HFFc6 (cell line): ENCODE results near the gene VEGFB. TPM values are rescaled to one million over a fixed set of nuclear protein-coding genes. Genes with fewer than 3 reads are reported as not detected.

ENCODE experiments used
- DNase-seq: peaks from one replicate; pipeline ENCODE4 v3.0.0-alpha.2; 2018
- H3K27ac Mint-ChIP-seq: 2 replicates; pipeline ENCODE4 v1.8.0; 2020; ENCODE audit warnings: mild to moderate bottlenecking, mixed read lengths
- H3K27me3 Mint-ChIP-seq: 2 replicates; pipeline ENCODE4 v1.8.0; 2021; ENCODE audit warnings: mild to moderate bottlenecking, moderate library complexity, mixed read lengths; ENCODE audit not compliant: insufficient read depth
- H3K36me3 Mint-ChIP-seq: 2 replicates; pipeline ENCODE4 v1.8.0; 2021; ENCODE audit warnings: low read depth, mixed read lengths
- H3K4me1 Mint-ChIP-seq: 2 replicates; pipeline ENCODE4 v1.8.0; 2020; ENCODE audit warnings: low read depth, mixed read lengths
- H3K4me3 Mint-ChIP-seq: 2 replicates; pipeline ENCODE4 v1.8.0; 2020; ENCODE audit warnings: mild to moderate bottlenecking, moderate library complexity, mixed read lengths
- H3K9me3 Mint-ChIP-seq: 2 replicates; pipeline ENCODE4 v1.8.0; 2020; ENCODE audit warnings: mild to moderate bottlenecking, mixed read lengths
- CTCF ChIP-seq: fragments of 200-600 bp; sonication (generic); IDR thresholded peaks from 2 replicates; pipeline ENCODE4 v1.5.0; 2021; ENCODE audit warnings: antibody characterized with exemption, mild to moderate bottlenecking
- total RNA-seq, 6 experiments: library from RNA; stranded (reverse); fragmentation: NEBNext Ultra II Directional; extraction: Animal tissue kit (Norgen Biotek cat#: 25700); gene quantifications; 2 replicates in 1 of 6; 3 replicates in 5 of 6; pipeline ENCODE4 v1.2.3, GENCODE V29; 2021

The VEGFB gene
- total RNA-seq, 6 experiments from 2014 or later: 65.1 to 80.6 (median 71.2) TPM

DNA sequence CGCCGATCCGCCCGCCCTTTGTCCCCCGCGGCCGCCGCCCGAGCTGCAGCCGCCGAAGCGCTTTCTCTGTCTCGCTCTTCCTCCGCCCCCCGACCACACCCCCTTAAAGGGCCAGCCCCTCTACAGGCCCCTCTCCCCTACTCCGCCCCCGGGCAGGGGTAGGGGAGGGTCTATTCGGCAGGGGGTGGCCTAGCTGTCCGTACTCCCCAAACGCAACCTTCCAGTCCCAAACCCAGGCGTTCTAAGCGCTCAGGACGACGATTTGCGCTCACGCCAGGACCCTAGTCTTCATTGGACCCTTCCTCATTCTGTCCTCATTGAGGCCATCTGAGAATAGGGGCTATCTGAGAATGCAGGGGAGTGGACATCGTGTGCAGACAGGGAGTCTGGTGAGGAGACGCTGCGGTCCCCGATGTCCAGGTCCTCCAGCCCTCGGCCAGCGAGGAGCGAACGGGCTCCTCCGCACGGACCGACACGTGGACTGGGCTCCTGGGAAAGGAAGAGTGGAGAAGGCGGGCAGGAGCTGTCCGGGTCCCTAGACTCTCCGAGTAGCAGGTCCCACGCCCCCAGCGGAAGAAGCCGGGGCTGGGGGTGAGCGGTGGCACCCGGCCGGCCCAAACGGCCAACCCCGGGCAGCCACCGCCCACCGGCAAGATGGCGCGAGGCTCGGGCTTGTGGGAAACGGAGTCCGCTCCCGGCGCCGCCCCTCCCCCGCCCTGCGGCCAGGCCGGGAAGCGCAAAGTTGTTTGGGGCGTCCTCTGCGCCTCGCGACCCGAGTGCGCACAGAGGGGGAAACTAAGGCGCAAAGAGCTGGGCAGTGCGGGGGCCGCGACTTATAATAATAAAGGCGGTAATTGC lies 12.7 kb downstream of the VEGFB start, which contains the start of gene PPP1R14B:
Gene PPP1R14B (minus strand): TSS at position 73 of the 858 bp plus-strand sequence. CDS start 270 bp downstream, outside the sequence.
- peak; percentile 90 for DNase-seq
- no peaks in the 10 kb centered on the region for H3K9me3 Mint-ChIP-seq
- peaks cover 29% of the 10 kb centered on the region for H3K4me1 Mint-ChIP-seq
- H3K27ac Mint-ChIP-seq: peak within 1 kb of the TSS; percentile 95
- peak within 1 kb of the TSS; percentile 95 for H3K4me3 Mint-ChIP-seq
- peaks cover 16% of the 10 kb centered on the region for H3K36me3 Mint-ChIP-seq
- H3K27me3 Mint-ChIP-seq: peaks cover 4% of the 10 kb centered on the region
- TF ChIP-seq CTCF: peak; percentile 54

DNA sequence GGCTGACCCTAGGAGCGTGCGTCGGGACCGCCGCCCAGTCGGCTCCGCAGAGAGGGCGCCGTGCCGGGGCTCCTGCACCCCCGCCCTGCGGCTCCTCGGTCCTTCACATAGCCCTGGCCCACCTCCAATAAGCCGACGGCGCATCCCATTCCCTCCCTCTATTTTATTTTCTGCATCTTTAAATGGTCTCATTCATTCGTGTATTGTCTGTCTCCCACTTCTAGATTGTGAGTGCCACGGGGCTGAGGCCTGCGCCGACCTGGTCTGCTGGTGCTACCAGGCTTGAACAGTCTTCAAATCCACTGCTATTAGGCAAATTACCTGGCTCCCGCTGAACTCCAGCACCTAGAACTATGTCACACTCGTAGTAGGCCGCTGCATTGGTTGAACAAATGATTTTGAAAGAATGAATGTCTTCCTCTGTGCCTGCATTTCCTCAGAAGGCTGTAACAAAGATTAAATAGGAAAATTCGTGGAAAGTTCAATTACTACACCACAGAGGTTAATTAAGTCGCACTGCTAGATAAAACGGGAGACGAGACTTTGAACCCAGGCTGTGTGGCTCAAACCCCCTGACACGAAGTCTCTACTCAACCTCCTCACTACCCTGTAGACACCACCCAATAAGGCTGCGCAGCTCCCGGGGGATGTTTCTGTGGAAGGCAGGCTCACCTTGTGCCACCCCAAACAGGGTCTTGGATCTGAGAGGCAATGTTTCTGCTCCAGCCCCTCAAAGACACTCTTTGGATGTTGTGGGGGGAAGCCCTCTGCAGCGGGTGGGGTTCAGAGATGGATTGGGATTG lies 13.5 kb downstream of the VEGFB start:
- TF ChIP-seq CTCF: no peak
- peaks cover 22% of the 10 kb centered on the region for H3K4me1 Mint-ChIP-seq
- peak overlapping the region; percentile 77 for H3K4me3 Mint-ChIP-seq
- H3K36me3 Mint-ChIP-seq: peaks cover 16% of the 10 kb centered on the region
- peaks cover 4% of the 10 kb centered on the region for H3K27me3 Mint-ChIP-seq
- peak overlapping the region; percentile 70 for H3K27ac Mint-ChIP-seq
- H3K9me3 Mint-ChIP-seq: no peaks in the 10 kb centered on the region
- no peak for DNase-seq

DNA sequence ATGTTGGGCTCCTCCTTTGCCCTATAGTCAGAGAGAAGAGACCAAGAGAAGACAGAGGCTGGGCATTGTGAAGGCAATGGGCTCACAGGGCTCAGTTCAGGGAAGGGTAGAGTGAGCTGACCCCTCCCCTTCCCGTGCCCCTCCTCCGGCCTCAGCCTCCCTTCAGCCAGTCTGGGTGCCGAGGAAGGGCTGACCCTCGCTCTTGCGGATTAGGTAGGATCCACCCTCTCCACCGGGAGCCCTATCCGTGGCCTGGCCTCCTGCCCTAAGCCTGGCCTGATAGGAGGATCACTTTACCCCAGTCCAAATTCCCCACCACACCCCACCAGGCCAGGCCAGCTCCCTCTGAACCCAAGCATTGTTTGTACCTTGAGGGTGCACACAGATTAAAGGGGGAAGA lies 14.2 kb downstream of the VEGFB start:
- no peak for TF ChIP-seq CTCF
- H3K36me3 Mint-ChIP-seq: peaks cover 11% of the 10 kb centered on the region
- H3K4me3 Mint-ChIP-seq: no peak overlapping the region
- DNase-seq: no peak
- H3K27ac Mint-ChIP-seq: no peak overlapping the region
- peaks cover 21% of the 10 kb centered on the region for H3K4me1 Mint-ChIP-seq
- peaks cover 4% of the 10 kb centered on the region for H3K27me3 Mint-ChIP-seq
- no peaks in the 10 kb centered on the region for H3K9me3 Mint-ChIP-seq

DNA sequence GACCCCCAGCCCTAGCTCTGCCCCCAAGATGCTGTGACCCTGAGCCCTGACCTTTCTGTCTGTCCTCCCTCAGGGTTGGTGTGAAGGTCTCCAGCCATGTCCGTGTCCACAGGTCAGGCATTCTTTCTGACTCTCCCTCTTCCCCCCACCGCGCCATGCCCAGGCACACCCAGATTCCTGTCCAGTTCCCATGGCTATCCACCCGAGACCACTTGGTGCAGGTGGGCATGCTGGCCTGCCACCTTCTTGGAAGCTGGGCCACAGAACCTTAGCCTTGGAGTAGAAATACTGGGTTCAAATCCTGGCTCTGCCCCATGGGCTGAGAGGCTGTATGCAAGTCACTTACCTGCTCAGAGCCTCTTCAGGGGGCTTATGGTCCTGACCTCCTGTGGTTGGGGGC lies 14.7 kb downstream of the VEGFB start:
- H3K27me3 Mint-ChIP-seq: peaks cover 2% of the 10 kb centered on the region
- no peak overlapping the region for H3K27ac Mint-ChIP-seq
- peaks cover 7% of the 10 kb centered on the region for H3K36me3 Mint-ChIP-seq
- no peak overlapping the region for H3K4me3 Mint-ChIP-seq
- no peaks in the 10 kb centered on the region for H3K9me3 Mint-ChIP-seq
- H3K4me1 Mint-ChIP-seq: peaks cover 21% of the 10 kb centered on the region
- no peak for TF ChIP-seq CTCF
- no peak for DNase-seq

DNA sequence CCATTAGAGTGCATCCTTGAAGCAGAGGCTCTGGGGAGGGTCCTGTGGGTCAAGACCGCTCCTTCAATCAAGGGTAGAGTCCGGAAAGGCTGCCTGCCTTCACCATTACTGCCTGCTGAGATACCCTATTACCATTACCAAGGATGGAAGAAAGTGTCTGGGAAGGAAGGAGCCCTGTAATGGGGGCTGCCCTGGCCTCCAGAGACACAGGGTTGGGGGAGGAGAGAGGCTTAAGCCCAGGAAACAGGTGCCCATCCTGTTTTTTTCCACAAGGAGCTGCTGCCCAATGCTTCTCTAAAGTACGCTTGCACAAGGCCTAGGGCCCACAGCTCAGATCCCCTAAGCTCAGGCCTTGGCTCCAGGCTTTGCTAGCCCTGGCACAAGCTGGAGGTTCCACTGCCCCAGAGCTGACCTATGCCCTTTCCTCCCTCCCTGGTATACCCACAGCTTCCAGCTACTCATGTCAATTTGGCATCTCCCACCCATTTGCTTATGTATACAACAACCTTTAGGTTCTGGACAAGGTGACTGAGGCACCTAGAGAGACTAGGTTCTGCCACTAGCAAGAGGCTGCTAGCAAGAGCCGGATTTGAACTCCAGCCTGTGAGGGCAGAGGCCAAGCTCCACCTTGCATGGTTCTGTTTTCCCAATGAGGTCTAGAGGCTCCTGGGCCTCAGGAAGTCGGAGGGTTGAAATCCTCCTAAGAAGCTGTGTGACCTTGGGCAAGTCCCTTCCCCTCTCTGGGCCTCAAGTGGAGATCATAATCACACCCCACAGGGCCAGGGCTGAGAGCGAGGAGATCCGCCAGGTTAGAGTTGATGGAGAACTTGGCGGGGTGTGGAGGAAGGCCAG lies 15.4 kb downstream of the VEGFB start:
- H3K4me3 Mint-ChIP-seq: no peak overlapping the region
- no peaks in the 10 kb centered on the region for H3K9me3 Mint-ChIP-seq

More for the DNA sequence above, 15.4 kb downstream of the VEGFB start:
- no peak for TF ChIP-seq CTCF
- Mint-ChIP-seq H3K27ac (no peak overlapping the region), H3K27me3 (peaks cover 2% of the 10 kb centered on the region), H3K4me1 (peaks cover 19% of the 10 kb centered on the region), H3K36me3 (peaks cover 5% of the 10 kb centered on the region; the same call in 1 of the 2 replicates)
- DNase-seq: no peak
